ENCODE data around the gene AATK. TPM values are rescaled to one million over a fixed set of nuclear protein-coding genes. Genes with fewer than 3 reads are reported as not detected.

AATK gene, protein sequence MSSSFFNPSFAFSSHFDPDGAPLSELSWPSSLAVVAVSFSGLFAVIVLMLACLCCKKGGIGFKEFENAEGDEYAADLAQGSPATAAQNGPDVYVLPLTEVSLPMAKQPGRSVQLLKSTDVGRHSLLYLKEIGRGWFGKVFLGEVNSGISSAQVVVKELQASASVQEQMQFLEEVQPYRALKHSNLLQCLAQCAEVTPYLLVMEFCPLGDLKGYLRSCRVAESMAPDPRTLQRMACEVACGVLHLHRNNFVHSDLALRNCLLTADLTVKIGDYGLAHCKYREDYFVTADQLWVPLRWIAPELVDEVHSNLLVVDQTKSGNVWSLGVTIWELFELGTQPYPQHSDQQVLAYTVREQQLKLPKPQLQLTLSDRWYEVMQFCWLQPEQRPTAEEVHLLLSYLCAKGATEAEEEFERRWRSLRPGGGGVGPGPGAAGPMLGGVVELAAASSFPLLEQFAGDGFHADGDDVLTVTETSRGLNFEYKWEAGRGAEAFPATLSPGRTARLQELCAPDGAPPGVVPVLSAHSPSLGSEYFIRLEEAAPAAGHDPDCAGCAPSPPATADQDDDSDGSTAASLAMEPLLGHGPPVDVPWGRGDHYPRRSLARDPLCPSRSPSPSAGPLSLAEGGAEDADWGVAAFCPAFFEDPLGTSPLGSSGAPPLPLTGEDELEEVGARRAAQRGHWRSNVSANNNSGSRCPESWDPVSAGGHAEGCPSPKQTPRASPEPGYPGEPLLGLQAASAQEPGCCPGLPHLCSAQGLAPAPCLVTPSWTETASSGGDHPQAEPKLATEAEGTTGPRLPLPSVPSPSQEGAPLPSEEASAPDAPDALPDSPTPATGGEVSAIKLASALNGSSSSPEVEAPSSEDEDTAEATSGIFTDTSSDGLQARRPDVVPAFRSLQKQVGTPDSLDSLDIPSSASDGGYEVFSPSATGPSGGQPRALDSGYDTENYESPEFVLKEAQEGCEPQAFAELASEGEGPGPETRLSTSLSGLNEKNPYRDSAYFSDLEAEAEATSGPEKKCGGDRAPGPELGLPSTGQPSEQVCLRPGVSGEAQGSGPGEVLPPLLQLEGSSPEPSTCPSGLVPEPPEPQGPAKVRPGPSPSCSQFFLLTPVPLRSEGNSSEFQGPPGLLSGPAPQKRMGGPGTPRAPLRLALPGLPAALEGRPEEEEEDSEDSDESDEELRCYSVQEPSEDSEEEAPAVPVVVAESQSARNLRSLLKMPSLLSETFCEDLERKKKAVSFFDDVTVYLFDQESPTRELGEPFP (N-terminal part only)
- total RNA-seq, result 1 to 10 TPM; 3.3 to 4.3 TPM
- polyA plus RNA-seq (2013, experiment 1 of 2), result 2.7 TPM
- polyA plus RNA-seq (2013, experiment 2 of 2), result 4.6 TPM
- long read RNA-seq, experiment 1, result 0 reads
- long read RNA-seq, experiment 2, full-length matches to known transcripts, result 3 of 8 reads
- long read RNA-seq, experiment 2, partial matches to known transcripts, result 4 of 8 reads
- long read RNA-seq, experiment 2, other reads (novel, unspliced or antisense), result 1 of 8 reads
- long read RNA-seq, experiment 3, partial matches to known transcripts, result 2 of 2 reads
- long read RNA-seq, experiment 3, other reads (novel, unspliced or antisense), result 0 of 2 reads
- long read RNA-seq, experiment 4, partial matches to known transcripts, result 0 of 1 reads
- long read RNA-seq, experiment 4, other reads (novel, unspliced or antisense), result 1 of 1 reads

DNA sequence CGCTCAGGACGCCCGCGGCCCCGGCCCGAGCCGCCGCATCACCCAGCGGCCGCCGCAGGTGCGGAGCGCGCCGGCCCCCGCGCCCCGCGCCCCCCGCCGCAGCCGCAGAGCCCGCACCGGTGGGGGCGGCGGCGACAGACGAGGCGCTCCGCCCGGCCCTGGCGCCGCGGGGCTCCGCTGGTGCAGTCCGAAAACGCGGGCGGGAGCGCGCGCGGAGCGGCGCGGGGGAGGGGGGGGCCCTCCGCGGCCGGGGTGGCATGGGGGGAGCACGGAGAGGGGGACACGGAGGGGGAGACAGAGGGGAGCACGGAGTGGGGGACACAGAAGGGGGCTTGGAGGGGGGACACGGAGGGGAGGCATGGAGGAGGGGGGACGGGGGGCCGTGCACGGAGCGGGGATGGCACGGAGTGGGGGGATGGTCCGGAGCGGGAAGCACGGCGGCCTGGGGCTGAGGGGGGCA lies at the start of gene AATK:
AATK (minus strand) TSS at position 189 of the 460 bp plus-strand sequence. CDS start 229 bp downstream, outside the sequence.
- peaks cover 6% of the 10 kb centered on the region for H3K27me3 ChIP-seq (ENCODE audit: control insufficient read depth, insufficient read depth, low read length, poor library complexity, severe bottlenecking)
- H3K9ac ChIP-seq (ENCODE audit: extremely low read depth, low read length, poor library complexity, severe bottlenecking), result no peak within 1 kb of the TSS
- WGBS, 2 experiments (ENCODE audit: insufficient coverage in 1 of 2, insufficient read length in 1 of 2), result 0 to 1% methylated on average over 2 to 41 of the region's 62 CpGs
- H3K4me3 Mint-ChIP-seq, result peak within 1 kb of the TSS; percentile 47
- DNase-seq, result no peak
- H3K4me3 ChIP-seq (ENCODE audit: low read length), result no peak within 1 kb of the TSS
- no peaks in the 10 kb centered on the region for H3K9me3 ChIP-seq (ENCODE audit: control insufficient read depth, low read length)
- no peak within 1 kb of the TSS for H3K27ac Mint-ChIP-seq
- no peaks in the 10 kb centered on the region for H3K36me3 Mint-ChIP-seq (ENCODE audit: low read depth)
- H3K36me3 ChIP-seq (ENCODE audit: control insufficient read depth, insufficient read depth, low read length), result no peaks in the 10 kb centered on the region
- no peaks in the 10 kb centered on the region for H3K4me1 Mint-ChIP-seq
- peak within 1 kb of the TSS; percentile 17 for H3K27ac ChIP-seq (ENCODE audit: low read depth, low read length)
- no peaks in the 10 kb centered on the region for H3K9me3 Mint-ChIP-seq
- H3K4me1 ChIP-seq (ENCODE audit: control insufficient read depth, insufficient read depth, low read length), result no peaks in the 10 kb centered on the region
- H3K27me3 Mint-ChIP-seq (ENCODE audit: insufficient read depth), result peaks cover 5% of the 10 kb centered on the region
- TF ChIP-seq, protein P1, sequence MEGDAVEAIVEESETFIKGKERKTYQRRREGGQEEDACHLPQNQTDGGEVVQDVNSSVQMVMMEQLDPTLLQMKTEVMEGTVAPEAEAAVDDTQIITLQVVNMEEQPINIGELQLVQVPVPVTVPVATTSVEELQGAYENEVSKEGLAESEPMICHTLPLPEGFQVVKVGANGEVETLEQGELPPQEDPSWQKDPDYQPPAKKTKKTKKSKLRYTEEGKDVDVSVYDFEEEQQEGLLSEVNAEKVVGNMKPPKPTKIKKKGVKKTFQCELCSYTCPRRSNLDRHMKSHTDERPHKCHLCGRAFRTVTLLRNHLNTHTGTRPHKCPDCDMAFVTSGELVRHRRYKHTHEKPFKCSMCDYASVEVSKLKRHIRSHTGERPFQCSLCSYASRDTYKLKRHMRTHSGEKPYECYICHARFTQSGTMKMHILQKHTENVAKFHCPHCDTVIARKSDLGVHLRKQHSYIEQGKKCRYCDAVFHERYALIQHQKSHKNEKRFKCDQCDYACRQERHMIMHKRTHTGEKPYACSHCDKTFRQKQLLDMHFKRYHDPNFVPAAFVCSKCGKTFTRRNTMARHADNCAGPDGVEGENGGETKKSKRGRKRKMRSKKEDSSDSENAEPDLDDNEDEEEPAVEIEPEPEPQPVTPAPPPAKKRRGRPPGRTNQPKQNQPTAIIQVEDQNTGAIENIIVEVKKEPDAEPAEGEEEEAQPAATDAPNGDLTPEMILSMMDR (conservative IDR thresholded peaks at IDR 0.05), result no peak

DNA sequence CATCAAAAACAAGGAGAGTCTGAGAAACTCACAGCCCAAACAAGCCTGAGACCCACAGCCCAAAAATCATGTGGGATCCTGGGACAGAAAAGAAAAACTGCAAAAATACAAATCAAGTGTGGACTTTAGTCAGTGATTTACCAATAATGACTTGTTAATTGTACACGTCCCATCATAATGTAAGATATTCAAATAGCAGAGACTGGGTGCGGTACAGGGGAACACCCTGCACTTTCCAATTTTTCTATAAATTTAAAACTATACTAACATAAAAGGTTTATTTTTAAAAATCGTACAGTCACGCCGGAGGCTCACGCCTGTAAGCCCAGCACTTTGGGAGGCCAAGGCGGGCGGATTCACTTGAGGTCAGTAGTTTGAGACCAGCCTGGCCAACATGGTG lies 48.0 kb upstream of the AATK start:
- Histone ChIP-seq H3K36me3 (ENCODE audit: control insufficient read depth, insufficient read depth, low read length) (no peaks in the 10 kb centered on the region), H3K4me1 (ENCODE audit: control insufficient read depth, insufficient read depth, low read length) (no peaks in the 10 kb centered on the region), H3K9me3 (ENCODE audit: control insufficient read depth, low read length) (no peaks in the 10 kb centered on the region), H3K4me3 (ENCODE audit: low read length) (no peak overlapping the region), H3K27me3 (ENCODE audit: control insufficient read depth, insufficient read depth, low read length, poor library complexity, severe bottlenecking) (no peaks in the 10 kb centered on the region), H3K27ac (ENCODE audit: low read depth, low read length) (no peak overlapping the region), H3K9ac (ENCODE audit: extremely low read depth, low read length, poor library complexity, severe bottlenecking) (no peak overlapping the region)
- H3K27me3 Mint-ChIP-seq (ENCODE audit: insufficient read depth), result no peaks in the 10 kb centered on the region
- H3K36me3 Mint-ChIP-seq (ENCODE audit: low read depth), result peaks cover 11% of the 10 kb centered on the region
- WGBS, 2 experiments (ENCODE audit: insufficient coverage in 1 of 2, insufficient read length in 1 of 2), result 94 to 96% methylated on average over 7 to 8 of the region's 8 CpGs
- H3K4me3 Mint-ChIP-seq, result no peak overlapping the region
- no peaks in the 10 kb centered on the region for H3K4me1 Mint-ChIP-seq
- TF ChIP-seq, protein P1 (conservative IDR thresholded peaks at IDR 0.05), result no peak
- no peak for DNase-seq
- no peaks in the 10 kb centered on the region for H3K9me3 Mint-ChIP-seq
- no peak overlapping the region for H3K27ac Mint-ChIP-seq
